Sigmoid colon (tissue), 4 donors: ENCODE data around the gene CCDC92B.

Experiments
- CTCF ChIP-seq, 4 experiments: fragments of 450-650 bp in 3 of 4; fragments of 200-600 bp in 1 of 4; IDR thresholded peaks; one replicate each; pipeline ENCODE4 v1.5.1; 2016 to 2019; ENCODE audit warnings: antibody characterized with exemption in 4 of 4, mild to moderate bottlenecking in 3 of 4, moderate library complexity in 2 of 4
- EP300 ChIP-seq, 4 donors: sonication (generic); formaldehyde crosslinking; IDR thresholded peaks; one replicate each; pipeline ENCODE4 v1.6.1; 2017; ENCODE audit warnings: antibody characterized with exemption in 4 of 4
- POLR2A ChIP-seq, 2 donors: fragments of 450-650 bp; IDR thresholded peaks; one replicate each; pipeline ENCODE4 v1.6.1; 2016; ENCODE audit warnings: antibody characterized with exemption in 2 of 2, mild to moderate bottlenecking in 2 of 2, moderate library complexity in 2 of 2
- POLR2AphosphoS5 ChIP-seq, 4 donors: sonication (generic); formaldehyde crosslinking; IDR thresholded peaks; one replicate each; pipeline ENCODE4 v1.6.1; 2017; ENCODE audit warnings: antibody characterized with exemption in 4 of 4

GRCh38 chr17:2750721-2751120 is 1.3 kb upstream of the CCDC92B start:
- TF ChIP-seq POLR2AphosphoS5 (IDR thresholded peaks at IDR 0.05) (no peak), CTCF (IDR thresholded peaks at IDR 0.05) (no peak), POLR2A (IDR thresholded peaks at IDR 0.05) (no peak), EP300 (IDR thresholded peaks at IDR 0.05) (no peak)
